OCI-LY7 (cell line): ENCODE measurements around the gene AFF3.

Source experiments
- EZH2phosphoT487 ChIP-seq: fragments of 200-600 bp; sonication (generic); IDR thresholded peaks from 2 replicates; pipeline ENCODE4 v1.6.1; 2018; ENCODE audit warnings: low read depth, borderline replicate concordance, mild to moderate bottlenecking, mixed run types, antibody characterized with exemption, low read length, moderate library complexity, mixed read lengths
- TF ChIP-seq, protein P1 (sequence below): fragments of 200-600 bp; sonication (generic); conservative IDR thresholded peaks from 2 replicates; pipeline ENCODE4 v1.5.1; 2014; ENCODE audit warnings: mild to moderate bottlenecking, antibody characterized with exemption, low read length, moderate library complexity, mixed read lengths

GRCh38 chr2:100146657-100146960 is 4.2 kb upstream of the AFF3 start:
- TF ChIP-seq, protein P1, sequence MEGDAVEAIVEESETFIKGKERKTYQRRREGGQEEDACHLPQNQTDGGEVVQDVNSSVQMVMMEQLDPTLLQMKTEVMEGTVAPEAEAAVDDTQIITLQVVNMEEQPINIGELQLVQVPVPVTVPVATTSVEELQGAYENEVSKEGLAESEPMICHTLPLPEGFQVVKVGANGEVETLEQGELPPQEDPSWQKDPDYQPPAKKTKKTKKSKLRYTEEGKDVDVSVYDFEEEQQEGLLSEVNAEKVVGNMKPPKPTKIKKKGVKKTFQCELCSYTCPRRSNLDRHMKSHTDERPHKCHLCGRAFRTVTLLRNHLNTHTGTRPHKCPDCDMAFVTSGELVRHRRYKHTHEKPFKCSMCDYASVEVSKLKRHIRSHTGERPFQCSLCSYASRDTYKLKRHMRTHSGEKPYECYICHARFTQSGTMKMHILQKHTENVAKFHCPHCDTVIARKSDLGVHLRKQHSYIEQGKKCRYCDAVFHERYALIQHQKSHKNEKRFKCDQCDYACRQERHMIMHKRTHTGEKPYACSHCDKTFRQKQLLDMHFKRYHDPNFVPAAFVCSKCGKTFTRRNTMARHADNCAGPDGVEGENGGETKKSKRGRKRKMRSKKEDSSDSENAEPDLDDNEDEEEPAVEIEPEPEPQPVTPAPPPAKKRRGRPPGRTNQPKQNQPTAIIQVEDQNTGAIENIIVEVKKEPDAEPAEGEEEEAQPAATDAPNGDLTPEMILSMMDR = no peak
- no peak for TF ChIP-seq EZH2phosphoT487
